ENCODE results near the gene TAF11. TPM values are rescaled to one million over a fixed set of nuclear protein-coding genes. Genes with fewer than 3 reads are reported as not detected.
"Not testable (repeated sequence)": the region's sequence is repeated elsewhere in the genome, so short reads cannot be mapped to it uniquely, and the experiment has no call there.

TAF11 gene
- total RNA-seq, 2 experiments from 2014 or later: 30.1 to 41.5 TPM

DNA sequence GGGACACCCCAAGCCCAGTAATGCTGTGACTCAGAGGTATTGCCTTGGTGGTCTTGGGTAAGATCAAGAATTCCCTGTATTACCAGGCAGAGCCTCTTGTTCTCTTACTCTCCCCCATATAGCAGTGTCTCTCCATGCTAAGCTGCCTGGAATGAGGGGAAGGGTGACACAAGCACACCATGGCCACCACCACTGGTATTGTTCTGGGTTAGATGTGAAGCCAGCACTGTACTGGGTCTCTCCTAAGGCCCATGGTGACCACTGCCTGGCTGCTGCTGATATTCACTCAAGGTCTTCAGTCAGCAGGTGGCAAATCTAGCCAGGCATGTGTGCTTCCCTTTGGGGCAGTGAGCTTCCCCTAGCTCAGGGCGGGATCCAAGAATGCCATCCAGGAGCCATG, 36.5 kb downstream of the TAF11 start:
- TF ChIP-seq EZH2phosphoT487 (IDR thresholded peaks at IDR 0.05; ENCODE audit: borderline replicate concordance, low read depth, low read length): no peak
- TF ChIP-seq, protein P1, sequence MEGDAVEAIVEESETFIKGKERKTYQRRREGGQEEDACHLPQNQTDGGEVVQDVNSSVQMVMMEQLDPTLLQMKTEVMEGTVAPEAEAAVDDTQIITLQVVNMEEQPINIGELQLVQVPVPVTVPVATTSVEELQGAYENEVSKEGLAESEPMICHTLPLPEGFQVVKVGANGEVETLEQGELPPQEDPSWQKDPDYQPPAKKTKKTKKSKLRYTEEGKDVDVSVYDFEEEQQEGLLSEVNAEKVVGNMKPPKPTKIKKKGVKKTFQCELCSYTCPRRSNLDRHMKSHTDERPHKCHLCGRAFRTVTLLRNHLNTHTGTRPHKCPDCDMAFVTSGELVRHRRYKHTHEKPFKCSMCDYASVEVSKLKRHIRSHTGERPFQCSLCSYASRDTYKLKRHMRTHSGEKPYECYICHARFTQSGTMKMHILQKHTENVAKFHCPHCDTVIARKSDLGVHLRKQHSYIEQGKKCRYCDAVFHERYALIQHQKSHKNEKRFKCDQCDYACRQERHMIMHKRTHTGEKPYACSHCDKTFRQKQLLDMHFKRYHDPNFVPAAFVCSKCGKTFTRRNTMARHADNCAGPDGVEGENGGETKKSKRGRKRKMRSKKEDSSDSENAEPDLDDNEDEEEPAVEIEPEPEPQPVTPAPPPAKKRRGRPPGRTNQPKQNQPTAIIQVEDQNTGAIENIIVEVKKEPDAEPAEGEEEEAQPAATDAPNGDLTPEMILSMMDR (conservative IDR thresholded peaks at IDR 0.05; ENCODE audit: low read length): no peak
- DNase-seq (ENCODE audit: low spot score): no peak
- no peaks in the 10 kb centered on the region for H3K4me1 ChIP-seq (ENCODE audit: insufficient read depth, low read length, poor library complexity, severe bottlenecking)
- no peaks in the 10 kb centered on the region for H3K9me3 ChIP-seq (ENCODE audit: low read length)
- H3K9me2 ChIP-seq (ENCODE audit: insufficient read depth, low read length): no peaks in the 10 kb centered on the region
- ChIA-PET POLR2A (interaction anchor here (0.6 to 1.1 kb wide), 3 partner anchors 8 to 304 kb away, joined by 3 to 6 read pairs (median 4); no protein-coding TSS in a partner anchor), CTCF (ENCODE audit: unreplicated experiment) (no interaction called here)
- no peak overlapping the region for H3K4me2 ChIP-seq (ENCODE audit: low read length)
- no peaks in the 10 kb centered on the region for H3K79me2 ChIP-seq (ENCODE audit: insufficient read depth, low read depth, low read length)
- peaks cover 42% of the 10 kb centered on the region for H3K36me3 ChIP-seq (ENCODE audit: insufficient read depth, low read length)
- no TSS peak for BruUV-seq (replicated peaks)
- no peaks in the 10 kb centered on the region for H4K20me1 ChIP-seq (ENCODE audit: insufficient read depth, low read length)
- no peak overlapping the region for H3K4me3 ChIP-seq (ENCODE audit: low read depth, low read length, poor library complexity, severe bottlenecking)
- no peak overlapping the region for H3K27ac ChIP-seq (ENCODE audit: low read depth, low read length, poor library complexity, severe bottlenecking)
- intact Hi-C loops (cut with micrococcal nuclease; ENCODE audit: unreplicated experiment): no loop called here
- no peak overlapping the region for H2AFZ ChIP-seq (ENCODE audit: low read length)

DNA sequence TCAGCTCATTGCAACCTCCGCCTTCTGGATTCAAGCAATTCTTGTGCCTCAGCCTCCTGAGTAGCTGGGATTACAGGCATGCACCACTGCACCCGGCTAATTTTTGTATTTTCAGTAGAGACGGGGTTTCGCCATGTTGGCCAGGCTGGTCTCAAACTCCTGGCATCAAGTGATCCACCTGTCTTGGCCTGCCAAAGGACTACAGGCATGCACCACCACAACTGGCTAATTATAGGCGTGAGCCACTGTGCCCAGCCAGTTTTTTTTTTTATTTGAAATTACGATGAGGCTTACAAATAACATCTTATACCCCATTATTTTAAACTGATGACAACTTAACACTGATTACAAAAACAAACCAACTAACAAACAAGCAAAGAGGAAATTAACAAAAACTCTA, 38.8 kb downstream of the TAF11 start:
- DNase-seq (ENCODE audit: low spot score); H3K27ac ChIP-seq (ENCODE audit: low read depth, low read length, poor library complexity, severe bottlenecking); H4K20me1 ChIP-seq (ENCODE audit: insufficient read depth, low read length); intact Hi-C loops (cut with micrococcal nuclease; ENCODE audit: unreplicated experiment); POLR2A ChIA-PET; H3K4me1 ChIP-seq (ENCODE audit: insufficient read depth, low read length, poor library complexity, severe bottlenecking); BruUV-seq (replicated peaks); CTCF ChIA-PET (ENCODE audit: unreplicated experiment); H3K79me2 ChIP-seq (ENCODE audit: insufficient read depth, low read depth, low read length); H3K9me2 ChIP-seq (ENCODE audit: insufficient read depth, low read length); H2AFZ ChIP-seq (ENCODE audit: low read length); H3K4me2 ChIP-seq (ENCODE audit: low read length); H3K9me3 ChIP-seq (ENCODE audit: low read length); H3K4me3 ChIP-seq (ENCODE audit: low read depth, low read length, poor library complexity, severe bottlenecking): not testable (repeated sequence)
- H3K36me3 ChIP-seq (ENCODE audit: insufficient read depth, low read length): peaks cover 22% of the 10 kb centered on the region

DNA sequence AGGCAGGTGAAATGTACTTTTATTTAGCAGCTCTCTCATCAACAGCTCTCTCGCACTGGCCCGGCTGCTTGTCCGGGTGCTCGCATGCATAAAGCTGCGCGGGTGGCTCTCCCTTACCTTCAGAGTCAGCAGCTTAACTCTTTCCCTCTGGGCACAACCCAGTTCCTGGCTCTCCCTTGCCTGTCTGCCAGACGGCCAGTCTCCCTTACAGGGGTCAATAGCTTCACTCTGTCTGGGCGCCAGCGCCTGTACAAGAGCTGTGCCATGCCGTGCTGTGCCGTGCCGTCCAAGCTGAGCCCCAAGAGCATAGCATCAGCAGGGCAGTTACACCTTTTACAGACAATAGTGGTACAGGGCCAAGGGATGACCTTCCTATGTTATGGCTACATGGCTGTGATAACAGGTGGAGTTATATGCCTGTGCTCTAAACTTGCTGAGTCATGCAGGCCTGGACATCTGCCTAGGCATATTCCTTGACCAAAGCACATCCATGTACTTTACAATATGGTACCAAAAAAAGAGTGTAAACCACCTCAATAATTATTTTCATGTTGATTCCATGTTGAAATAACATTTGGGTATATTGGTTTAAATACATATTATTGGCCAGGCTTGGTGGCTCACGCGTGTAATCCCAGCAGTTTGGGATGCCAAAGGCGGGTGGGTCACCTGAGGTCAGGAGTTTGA, 48.0 kb downstream of the TAF11 start:
- H3K9me2 ChIP-seq (ENCODE audit: insufficient read depth, low read length): no peaks in the 10 kb centered on the region
- no peak for TF ChIP-seq EZH2phosphoT487 (IDR thresholded peaks at IDR 0.05; ENCODE audit: borderline replicate concordance, low read depth, low read length)
- TF ChIP-seq, protein P1 (conservative IDR thresholded peaks at IDR 0.05; ENCODE audit: low read length): no peak
- H3K4me3 ChIP-seq (ENCODE audit: low read depth, low read length, poor library complexity, severe bottlenecking): no peak overlapping the region
- ChIA-PET POLR2A (no interaction called here), CTCF (ENCODE audit: unreplicated experiment) (no interaction called here)
- no peak for DNase-seq (ENCODE audit: low spot score)
- H3K36me3 ChIP-seq (ENCODE audit: insufficient read depth, low read length): peaks cover 63% of the 10 kb centered on the region
- H3K9me3 ChIP-seq (ENCODE audit: low read length): no peaks in the 10 kb centered on the region
- H4K20me1 ChIP-seq (ENCODE audit: insufficient read depth, low read length): no peaks in the 10 kb centered on the region
- no TSS peak for BruUV-seq (replicated peaks)
- H3K27ac ChIP-seq (ENCODE audit: low read depth, low read length, poor library complexity, severe bottlenecking): no peak overlapping the region
- H3K79me2 ChIP-seq (ENCODE audit: insufficient read depth, low read depth, low read length): no peaks in the 10 kb centered on the region
- H3K4me2 ChIP-seq (ENCODE audit: low read length): no peak overlapping the region
- H3K4me1 ChIP-seq (ENCODE audit: insufficient read depth, low read length, poor library complexity, severe bottlenecking): no peaks in the 10 kb centered on the region
- intact Hi-C loops (cut with micrococcal nuclease; ENCODE audit: unreplicated experiment): no loop called here
- H2AFZ ChIP-seq (ENCODE audit: low read length): no peak overlapping the region
